Measurements from ENCODE around the gene P3H2.

P3H2 gene

GRCh38 chr3:189974359-189974758 is 146.3 kb downstream of the P3H2 start:
- Histone ChIP-seq H3K4me3 (ENCODE audit: low read depth in 1 of 2, low read length in 2 of 2) (no peak overlapping the region), H3K36me3 (ENCODE audit: insufficient read depth, low read length) (no peaks in the 10 kb centered on the region), H2AFZ (ENCODE audit: low read depth, low read length) (no peak overlapping the region), H4K20me1 (ENCODE audit: insufficient read depth, low read length) (no peaks in the 10 kb centered on the region), H3K79me2 (ENCODE audit: insufficient read depth, low read length) (no peaks in the 10 kb centered on the region), H3K4me2 (ENCODE audit: insufficient read depth, low read length) (no peak overlapping the region), H3K27me3 (ENCODE audit: insufficient read depth, low read length, poor library complexity) (peaks cover 9% of the 10 kb centered on the region), H3K4me1 (ENCODE audit: insufficient read depth, low read length) (no peaks in the 10 kb centered on the region), H3K27ac (ENCODE audit: low read length) (no peak overlapping the region), H3K9me3 (ENCODE audit: insufficient read depth, low read length, severe bottlenecking) (no peaks in the 10 kb centered on the region), H3K9ac (ENCODE audit: low read depth, low read length) (no peak overlapping the region)
- TF ChIP-seq EZH2 (IDR thresholded peaks at IDR 0.05; ENCODE audit: borderline replicate concordance, low read depth, low read length, severe bottlenecking): no peak
- no peak for TF ChIP-seq CTCF (IDR thresholded peaks at IDR 0.05; ENCODE audit: borderline replicate concordance, extremely low read depth, low read length, poor library complexity, severe bottlenecking)
- ATAC-seq (ENCODE audit: insufficient read depth, low read depth): no peak
- no peak for DNase-seq

- Histone ChIP-seq H3K4me3 (ENCODE audit: low read depth in 1 of 2, low read length in 2 of 2) (no peak overlapping the region), H3K4me2 (ENCODE audit: insufficient read depth, low read length) (no peak overlapping the region)
Observed at GRCh38 chr3:189967254-189967865, 153.3 kb downstream of the P3H2 start.

GRCh38 chr3:189966843-189967242 is 153.9 kb downstream of the P3H2 start:
- Histone ChIP-seq H3K4me3 (ENCODE audit: low read depth in 1 of 2, low read length in 2 of 2) (no peak overlapping the region), H3K79me2 (ENCODE audit: insufficient read depth, low read length) (no peaks in the 10 kb centered on the region), H4K20me1 (ENCODE audit: insufficient read depth, low read length) (no peaks in the 10 kb centered on the region), H3K4me1 (ENCODE audit: insufficient read depth, low read length) (no peaks in the 10 kb centered on the region), H3K9ac (ENCODE audit: low read depth, low read length) (no peak overlapping the region), H3K27me3 (ENCODE audit: insufficient read depth, low read length, poor library complexity) (no peaks in the 10 kb centered on the region), H3K9me3 (ENCODE audit: insufficient read depth, low read length, severe bottlenecking) (no peaks in the 10 kb centered on the region), H3K27ac (ENCODE audit: low read length) (no peak overlapping the region), H3K36me3 (ENCODE audit: insufficient read depth, low read length) (no peaks in the 10 kb centered on the region), H3K4me2 (ENCODE audit: insufficient read depth, low read length) (no peak overlapping the region), H2AFZ (ENCODE audit: low read depth, low read length) (no peak overlapping the region)
- DNase-seq: no peak
- ATAC-seq (ENCODE audit: insufficient read depth, low read depth): no peak
- TF ChIP-seq EZH2 (IDR thresholded peaks at IDR 0.05; ENCODE audit: borderline replicate concordance, low read depth, low read length, severe bottlenecking): no peak
- no peak for TF ChIP-seq CTCF (IDR thresholded peaks at IDR 0.05; ENCODE audit: borderline replicate concordance, extremely low read depth, low read length, poor library complexity, severe bottlenecking)

More at GRCh38 chr3:189967254-189967865, 153.3 kb downstream of the P3H2 start:
- H3K79me2 ChIP-seq (ENCODE audit: insufficient read depth, low read length): no peaks in the 10 kb centered on the region
- H3K4me1 ChIP-seq (ENCODE audit: insufficient read depth, low read length): no peaks in the 10 kb centered on the region
- no peak for TF ChIP-seq EZH2 (IDR thresholded peaks at IDR 0.05; ENCODE audit: borderline replicate concordance, low read depth, low read length, severe bottlenecking)
- TF ChIP-seq CTCF (IDR thresholded peaks at IDR 0.05; ENCODE audit: borderline replicate concordance, extremely low read depth, low read length, poor library complexity, severe bottlenecking): peak; percentile 83
- no peaks in the 10 kb centered on the region for H4K20me1 ChIP-seq (ENCODE audit: insufficient read depth, low read length)
- no peak overlapping the region for H3K9ac ChIP-seq (ENCODE audit: low read depth, low read length)
- peak; percentile 58; the same call in 2 of the 3 replicates for ATAC-seq (ENCODE audit: insufficient read depth, low read depth)
- H2AFZ ChIP-seq (ENCODE audit: low read depth, low read length): no peak overlapping the region
- no peaks in the 10 kb centered on the region for H3K36me3 ChIP-seq (ENCODE audit: insufficient read depth, low read length)
- H3K27ac ChIP-seq (ENCODE audit: low read length): no peak overlapping the region
- no peaks in the 10 kb centered on the region for H3K27me3 ChIP-seq (ENCODE audit: insufficient read depth, low read length, poor library complexity)
- DNase-seq: no peak
- H3K9me3 ChIP-seq (ENCODE audit: insufficient read depth, low read length, severe bottlenecking): no peaks in the 10 kb centered on the region
